Muscle of leg (tissue), 11 donors: Measurements from ENCODE around the gene B9D1. TPM values are rescaled to one million over a fixed set of nuclear protein-coding genes. Genes with fewer than 3 reads are reported as not detected.
"Not testable (repeated sequence)": the region's sequence is repeated elsewhere in the genome, so short reads cannot be mapped to it uniquely, and the experiment has no call there.

ENCODE experiments used
- DNase-seq: peaks from one replicate; pipeline ENCODE4 v3.0.0; 2013
- H3K27ac ChIP-seq: one replicate; pipeline ENCODE4 v1.5.1; 2013; ENCODE audit warnings: mild to moderate bottlenecking, low read length, control low read depth
- H3K27me3 ChIP-seq: one replicate; pipeline ENCODE4 v1.6.1; 2013; ENCODE audit warnings: low read length; ENCODE audit not compliant: control insufficient read depth, insufficient read depth
- H3K36me3 ChIP-seq: one replicate; pipeline ENCODE4 v1.6.1; 2013; ENCODE audit warnings: low read length; ENCODE audit not compliant: control insufficient read depth, insufficient read depth
- H3K4me1 ChIP-seq: one replicate; pipeline ENCODE4 v1.6.1; 2013; ENCODE audit warnings: low read length; ENCODE audit not compliant: control insufficient read depth, insufficient read depth
- H3K4me3 ChIP-seq: one replicate; pipeline ENCODE4 v1.5.1; 2013; ENCODE audit warnings: low read length, control low read depth
- H3K9me3 ChIP-seq: replicated peaks from 2 replicates; pipeline ENCODE4 v1.6.1; 2013; ENCODE audit warnings: low read depth, low read length; ENCODE audit not compliant: control insufficient read depth
- WGBS: methylation state at CpG from one replicate; pipeline ENCODE4 v1.1.5; 2013; ENCODE audit warnings: missing lambda C conversion rate; ENCODE audit not compliant: insufficient coverage; 5-methylcytosine and 5-hydroxymethylcytosine counted together
- polyA plus RNA-seq, 8 donors: library from polyadenylated mRNA; unstranded; fragments of 120-200 nt; gene quantifications; one replicate each; pipeline versions ENCODE4 v1.2.1 to v1.2.3, GENCODE V29; 2013; ENCODE audit warnings: inconsistent platforms in 1 of 8, low replicate concordance in 1 of 8; ENCODE audit not compliant: insufficient read length in 8 of 8, insufficient read depth in 1 of 8
- total RNA-seq: library from RNA; stranded (reverse); fragments of 120-200 nt; gene quantifications from one replicate; pipeline ENCODE4 v1.2.4, GENCODE V29; 2013

B9D1 gene
- total and polyA plus RNA-seq, 9 donors = 5.7 to 9.7 (median 6.7) TPM

- DNase-seq = peak; percentile 1
- peaks cover 3% of the 10 kb centered on the region for H3K27me3 ChIP-seq
- H3K27ac ChIP-seq = no peak overlapping the region
- no peak overlapping the region for H3K4me3 ChIP-seq
- no peaks in the 10 kb centered on the region for H3K9me3 ChIP-seq
- H3K4me1 ChIP-seq = peaks cover 19% of the 10 kb centered on the region
- H3K36me3 ChIP-seq = peaks cover 14% of the 10 kb centered on the region
- WGBS = 84% methylated on average over 5 of the region's 7 CpGs
Measured at GRCh38 chr17:19359151-19359550, 3.4 kb downstream of the B9D1 start.

DNA sequence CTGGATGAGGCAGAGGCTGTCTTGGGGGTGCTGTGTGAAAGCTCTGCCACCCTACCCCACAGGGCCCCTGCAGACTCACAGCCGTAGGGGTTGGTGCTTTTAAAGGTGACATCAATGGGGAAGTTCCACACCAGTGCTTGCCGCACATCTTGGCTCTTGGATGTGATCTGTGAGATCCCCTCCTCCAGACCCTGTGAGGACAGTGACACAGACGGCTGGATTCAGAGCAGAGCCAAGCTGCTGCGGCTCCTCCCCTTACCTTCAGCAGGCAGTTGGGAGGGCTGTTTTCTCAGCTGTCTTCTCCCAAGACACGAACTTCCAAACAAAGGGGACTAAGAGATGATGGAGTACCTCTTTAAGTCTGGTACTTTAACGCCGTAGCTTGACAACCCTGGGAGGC lies 4.8 kb downstream of the B9D1 start:
- Histone ChIP-seq H3K27me3 (peaks cover 3% of the 10 kb centered on the region), H3K4me1 (peaks cover 6% of the 10 kb centered on the region), H3K9me3 (no peaks in the 10 kb centered on the region), H3K27ac (no peak overlapping the region), H3K36me3 (peaks cover 14% of the 10 kb centered on the region), H3K4me3 (no peak overlapping the region)
- 73% methylated on average over 5 of the region's 7 CpGs for WGBS
- no peak for DNase-seq

DNA sequence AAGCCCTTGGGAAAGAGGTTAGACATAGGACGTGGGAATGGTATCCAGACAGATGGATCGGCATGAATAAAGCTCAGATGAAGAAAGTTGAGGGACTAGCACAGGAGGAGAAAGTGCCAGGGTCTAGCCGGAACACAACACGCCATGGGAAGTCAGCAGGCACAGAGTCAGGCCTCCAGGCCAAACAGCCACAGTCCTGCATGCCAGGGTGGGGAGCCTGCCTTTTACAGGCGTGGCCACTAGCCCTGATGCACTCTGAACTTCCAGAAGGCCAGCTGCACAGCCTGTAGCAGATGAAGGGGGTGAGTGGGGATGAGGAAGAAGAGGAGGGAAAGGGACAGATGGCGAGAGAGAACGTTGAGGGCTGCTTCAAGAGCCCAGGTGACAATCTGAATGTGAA lies 5.2 kb downstream of the B9D1 start:
- no peak for DNase-seq
- no peak overlapping the region for H3K27ac ChIP-seq
- H3K27me3 ChIP-seq = peaks cover 3% of the 10 kb centered on the region
- peaks cover 6% of the 10 kb centered on the region for H3K4me1 ChIP-seq
- WGBS = 85% methylated on average over 7 of the region's 7 CpGs
- no peaks in the 10 kb centered on the region for H3K9me3 ChIP-seq
- H3K4me3 ChIP-seq = no peak overlapping the region
- peaks cover 14% of the 10 kb centered on the region for H3K36me3 ChIP-seq

DNA sequence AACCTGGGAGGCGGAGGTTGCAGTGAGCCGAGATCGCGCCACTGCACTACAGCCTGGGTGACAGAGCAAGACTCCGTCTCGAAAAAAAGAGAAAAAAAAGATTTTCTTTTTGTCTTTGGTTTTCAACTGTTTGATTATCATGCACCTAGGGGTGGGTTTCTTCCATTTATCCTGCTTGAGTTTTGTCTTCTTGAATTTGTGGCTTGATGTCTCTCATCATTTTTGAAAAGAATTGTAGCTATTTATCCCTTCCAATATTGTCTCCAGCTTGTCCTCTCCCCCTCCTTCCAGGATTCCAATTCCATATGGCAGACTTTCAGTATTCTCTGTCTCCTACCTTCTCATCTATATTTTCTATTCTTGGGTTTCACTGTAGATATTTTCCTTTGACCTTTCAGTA lies 7.8 kb downstream of the B9D1 start:
- H3K27ac ChIP-seq = no peak overlapping the region
- H3K4me1 ChIP-seq = no peaks in the 10 kb centered on the region
- no peaks in the 10 kb centered on the region for H3K27me3 ChIP-seq
- H3K9me3 ChIP-seq = no peaks in the 10 kb centered on the region
- H3K36me3 ChIP-seq = peaks cover 14% of the 10 kb centered on the region
- WGBS = 96% methylated on average over 3 of the region's 6 CpGs
- no peak overlapping the region for H3K4me3 ChIP-seq
- DNase-seq = no peak

- not testable (repeated sequence) for DNase-seq, H3K4me3 ChIP-seq, H3K27me3 ChIP-seq, H3K9me3 ChIP-seq, H3K27ac ChIP-seq, H3K4me1 ChIP-seq
- H3K36me3 ChIP-seq = peaks cover 14% of the 10 kb centered on the region
- WGBS = 95% methylated on average over 10 of the region's 11 CpGs
Measured at GRCh38 chr17:19353401-19353800, 9.1 kb downstream of the B9D1 start.

- H3K4me3 ChIP-seq = no peak overlapping the region
- H3K27ac ChIP-seq = no peak overlapping the region
- peaks cover 22% of the 10 kb centered on the region for H3K4me1 ChIP-seq
- no peak for DNase-seq
- 97% methylated on average over 7 of the region's 9 CpGs for WGBS
- no peaks in the 10 kb centered on the region for H3K9me3 ChIP-seq
- no peaks in the 10 kb centered on the region for H3K27me3 ChIP-seq
- H3K36me3 ChIP-seq = peaks cover 3% of the 10 kb centered on the region
Measured at GRCh38 chr17:19348806-19349205, 13.7 kb downstream of the B9D1 start.

- Histone ChIP-seq H3K4me1 (peaks cover 23% of the 10 kb centered on the region), H3K27me3 (no peaks in the 10 kb centered on the region), H3K36me3 (peaks cover 3% of the 10 kb centered on the region), H3K27ac (no peak overlapping the region), H3K4me3 (no peak overlapping the region), H3K9me3 (no peaks in the 10 kb centered on the region)
- WGBS = 88% methylated on average over 4 of the region's 9 CpGs
- no peak for DNase-seq
Measured at GRCh38 chr17:19348081-19348650, 14.4 kb downstream of the B9D1 start.

- H3K4me3 ChIP-seq = no peak overlapping the region
- DNase-seq = no peak
- peaks cover 28% of the 10 kb centered on the region for H3K4me1 ChIP-seq
- 83% methylated on average over 13 of the region's 13 CpGs for WGBS
- H3K27me3 ChIP-seq = no peaks in the 10 kb centered on the region
- peaks cover 3% of the 10 kb centered on the region for H3K36me3 ChIP-seq
- peak overlapping the region; percentile 80 for H3K27ac ChIP-seq
- no peaks in the 10 kb centered on the region for H3K9me3 ChIP-seq
Measured at GRCh38 chr17:19347323-19348080, 15.0 kb downstream of the B9D1 start.

DNA sequence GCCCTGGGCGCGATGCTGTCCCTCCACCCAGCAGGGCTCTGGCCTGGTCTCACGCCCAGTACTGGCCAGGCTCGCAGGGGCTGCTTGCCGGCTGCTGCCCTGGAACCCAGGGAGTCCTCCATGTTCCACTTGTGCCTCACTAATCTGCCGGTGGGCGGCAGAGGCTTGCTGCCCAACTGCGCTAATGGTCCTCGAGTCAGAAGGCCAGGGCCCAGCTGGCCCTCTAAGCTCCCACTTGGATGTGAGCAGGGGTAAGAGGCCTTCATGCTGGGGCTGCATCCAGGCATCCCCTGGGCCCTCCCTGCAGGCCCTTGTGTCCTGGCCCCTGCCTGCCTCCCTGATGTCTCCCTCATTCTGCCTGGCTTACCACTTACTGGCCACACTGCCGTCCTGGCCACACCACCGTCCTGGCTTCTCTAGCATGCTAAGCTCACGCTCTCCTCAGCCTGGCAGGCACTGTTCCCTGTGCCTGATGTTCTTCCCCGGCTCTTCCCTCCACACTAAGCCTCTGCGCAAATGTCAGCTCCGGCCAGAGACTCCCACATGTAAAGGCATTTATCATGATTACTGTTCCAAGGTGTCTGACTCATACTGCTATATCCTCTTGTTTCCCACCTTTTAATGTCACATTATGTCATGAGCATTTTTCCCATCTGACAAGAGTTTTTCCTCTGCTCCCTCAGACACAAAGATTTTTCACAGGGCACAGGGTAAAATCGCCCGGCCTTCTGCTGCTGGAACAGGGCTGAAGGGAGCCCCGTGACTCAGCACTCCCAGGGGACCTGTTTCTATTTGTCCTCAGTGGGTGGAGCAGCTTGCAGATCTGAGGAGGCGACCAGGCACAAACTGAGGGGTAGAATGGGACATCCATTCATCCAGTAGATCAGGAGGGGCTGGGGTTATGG lies 15.9 kb downstream of the B9D1 start:
- Histone ChIP-seq H3K27me3 (no peaks in the 10 kb centered on the region), H3K9me3 (no peaks in the 10 kb centered on the region), H3K4me1 (peaks cover 37% of the 10 kb centered on the region), H3K36me3 (peaks cover 3% of the 10 kb centered on the region), H3K27ac (peak overlapping the region; percentile 80), H3K4me3 (no peak overlapping the region)
- 36% methylated on average over 13 of the region's 19 CpGs for WGBS
- DNase-seq = peak; percentile 93
